Globus pallidus (tissue), 1 donor: ENCODE data around the gene BTBD9.

ENCODE experiments used
- DNase-seq: peaks from one replicate; pipeline ENCODE4 v3.0.0-alpha.2; 2015; ENCODE audit warnings: low spot score

The BTBD9 gene

DNA sequence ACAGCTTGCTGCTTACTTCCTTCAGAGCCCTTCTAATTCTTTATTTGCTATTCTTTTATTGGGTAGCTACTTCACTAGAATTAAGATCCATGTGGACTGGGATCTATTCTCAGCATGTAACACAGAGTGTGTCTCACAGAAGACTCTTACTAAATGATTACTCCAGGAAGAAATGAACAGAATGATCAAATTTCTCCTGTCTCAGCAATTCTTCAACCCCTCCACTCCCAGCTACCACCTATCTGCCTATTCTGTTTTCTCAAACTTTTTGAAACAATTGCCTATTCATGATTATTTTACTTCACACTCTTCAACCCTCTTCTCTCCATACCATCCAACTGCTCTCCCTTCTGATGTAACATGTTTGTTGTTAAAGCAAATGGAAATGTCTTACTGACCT is 132.6 kb downstream of the BTBD9 start:
- DNase-seq = no peak

DNA sequence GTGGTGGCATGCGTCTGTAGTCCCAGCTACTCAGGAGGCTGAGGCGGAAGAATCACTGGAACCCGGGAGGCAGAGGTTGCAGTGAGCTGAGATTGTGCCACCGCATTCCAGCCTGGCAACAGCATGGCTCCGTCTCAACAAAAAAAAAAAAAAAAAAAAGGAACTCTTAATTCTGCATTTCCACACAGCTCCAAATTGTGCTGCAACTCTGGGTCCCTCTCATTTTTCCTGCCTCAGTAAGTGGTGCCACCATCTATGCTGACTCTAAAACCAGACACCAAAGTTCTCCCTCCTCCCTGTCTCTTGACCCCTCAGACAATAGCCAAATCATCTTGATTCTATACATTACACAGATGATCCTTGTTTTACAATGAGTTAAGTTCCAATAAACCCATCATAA is 133.9 kb downstream of the BTBD9 start:
- DNase-seq = no peak

DNA sequence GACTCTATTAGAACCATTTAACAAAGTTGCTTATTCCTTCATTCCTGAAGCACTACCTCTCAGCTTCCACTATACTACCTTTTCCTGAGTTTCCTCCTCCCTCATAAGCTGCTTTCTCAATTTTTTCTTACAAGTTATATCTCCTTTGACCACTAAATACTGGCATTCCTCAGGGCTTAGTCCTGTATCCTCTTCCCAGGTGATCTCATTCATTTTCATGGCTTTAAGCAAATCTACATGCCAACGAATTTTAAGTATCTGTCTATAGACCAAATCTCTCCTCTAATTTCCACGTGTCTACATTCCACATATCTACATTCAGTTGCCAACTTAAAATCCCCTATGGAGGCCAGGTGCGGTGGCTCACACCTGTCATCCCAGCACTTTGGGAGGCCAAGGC is 134.7 kb downstream of the BTBD9 start:
- no peak for DNase-seq

DNA sequence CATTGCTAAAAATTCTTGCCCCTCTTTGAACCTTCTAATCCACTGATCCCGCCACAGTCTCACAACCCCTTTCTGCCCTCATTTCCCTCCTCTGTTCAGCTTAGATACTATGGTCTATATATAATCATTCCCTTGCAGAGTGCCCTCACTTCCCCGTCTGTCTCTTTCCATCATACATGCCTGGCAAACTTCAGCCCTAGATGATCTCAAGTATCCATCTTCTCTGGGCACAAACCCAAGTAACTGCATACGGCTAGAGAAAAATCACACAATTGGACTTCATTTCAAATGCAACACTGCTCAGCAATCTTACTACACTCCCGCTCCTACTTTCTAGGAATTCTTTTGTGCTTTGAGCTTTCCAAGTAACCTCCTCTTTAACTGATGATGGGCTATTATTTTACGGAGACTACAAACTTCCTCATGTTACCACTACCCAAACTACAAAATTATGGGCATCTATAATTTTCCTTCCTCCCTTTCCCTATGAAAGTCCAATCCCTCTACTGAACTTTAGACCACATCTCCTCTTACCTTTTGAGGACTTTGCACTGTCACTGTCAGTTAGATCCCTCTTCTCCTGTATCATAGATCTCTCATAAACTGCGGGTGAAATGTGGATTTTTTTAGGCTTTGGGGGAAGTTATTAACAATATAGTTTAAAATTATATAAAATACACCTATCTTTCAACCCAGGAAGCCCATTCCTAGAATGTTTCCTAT is 135.6 kb downstream of the BTBD9 start:
- DNase-seq = no peak

DNA sequence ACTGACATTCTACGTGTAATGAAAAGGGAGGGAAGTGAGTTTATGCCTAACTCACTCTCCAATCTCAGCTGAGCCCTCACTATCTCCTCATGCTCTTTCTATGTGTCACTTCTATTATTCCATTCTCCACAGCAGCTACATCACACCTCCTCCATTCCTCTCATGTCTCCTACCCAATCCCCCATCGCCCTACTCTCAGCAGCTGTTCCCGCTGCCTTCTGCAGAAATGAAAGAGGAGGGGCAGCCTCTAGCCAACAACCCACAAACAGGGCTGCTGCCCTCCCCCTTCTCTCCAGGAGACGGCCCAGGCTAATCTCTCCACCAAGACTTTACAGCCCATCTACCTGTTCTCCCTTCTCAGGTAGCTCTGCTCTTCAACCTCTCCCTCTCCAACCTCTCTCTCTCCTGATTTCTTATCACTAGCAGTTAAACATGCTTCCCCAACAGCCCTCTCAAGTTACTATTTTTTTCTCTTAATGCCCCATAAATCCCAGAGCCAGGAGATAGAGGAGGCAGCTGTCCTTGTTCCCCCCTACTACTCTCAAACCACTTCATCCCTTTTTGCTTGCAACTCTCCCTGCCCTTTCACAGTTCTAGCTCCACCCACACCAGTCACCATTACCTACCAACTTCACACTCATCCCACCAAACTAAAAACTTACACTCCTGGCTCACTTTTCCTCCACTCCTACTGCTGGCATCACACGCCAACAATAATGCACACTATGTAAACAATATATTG is 136.5 kb downstream of the BTBD9 start:
- no peak for DNase-seq

DNA sequence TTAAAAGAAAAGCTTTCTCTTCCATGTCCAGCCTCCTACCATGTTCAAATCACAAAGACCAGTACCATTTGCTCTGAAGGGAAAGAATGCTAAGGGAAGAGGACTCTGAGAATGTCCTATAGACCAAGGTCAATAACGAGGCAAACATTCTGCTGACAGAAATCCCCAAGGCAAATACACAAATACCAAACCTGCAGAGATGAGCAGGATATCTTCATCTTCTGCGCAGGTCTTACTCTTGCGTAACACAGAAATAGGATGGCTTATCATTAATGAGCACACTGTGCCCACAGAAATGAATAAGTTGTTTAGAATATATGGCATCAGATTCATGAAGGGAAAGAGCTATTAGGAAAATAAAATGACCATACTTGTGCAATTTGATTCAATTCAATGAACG is 137.3 kb downstream of the BTBD9 start:
- DNase-seq = no peak

DNA sequence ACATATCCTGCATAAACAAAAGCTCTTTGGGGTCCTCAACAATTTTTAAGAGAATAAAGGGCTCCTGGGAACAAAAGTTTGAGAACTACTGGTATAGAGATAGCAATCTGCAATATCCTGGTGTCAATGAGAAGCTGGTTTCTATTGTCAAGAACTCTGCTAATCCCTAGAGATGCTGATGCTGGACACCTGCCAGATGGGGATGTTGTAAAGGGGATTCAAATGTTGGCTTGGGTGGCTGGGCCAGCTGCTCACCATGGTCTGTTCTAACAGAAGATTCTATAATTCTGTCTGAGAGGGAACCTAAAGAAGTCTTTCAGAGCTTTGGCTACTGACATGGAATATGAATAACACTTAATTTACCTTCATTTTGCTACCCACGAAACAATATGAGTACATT is 137.8 kb downstream of the BTBD9 start:
- DNase-seq = no peak

DNA sequence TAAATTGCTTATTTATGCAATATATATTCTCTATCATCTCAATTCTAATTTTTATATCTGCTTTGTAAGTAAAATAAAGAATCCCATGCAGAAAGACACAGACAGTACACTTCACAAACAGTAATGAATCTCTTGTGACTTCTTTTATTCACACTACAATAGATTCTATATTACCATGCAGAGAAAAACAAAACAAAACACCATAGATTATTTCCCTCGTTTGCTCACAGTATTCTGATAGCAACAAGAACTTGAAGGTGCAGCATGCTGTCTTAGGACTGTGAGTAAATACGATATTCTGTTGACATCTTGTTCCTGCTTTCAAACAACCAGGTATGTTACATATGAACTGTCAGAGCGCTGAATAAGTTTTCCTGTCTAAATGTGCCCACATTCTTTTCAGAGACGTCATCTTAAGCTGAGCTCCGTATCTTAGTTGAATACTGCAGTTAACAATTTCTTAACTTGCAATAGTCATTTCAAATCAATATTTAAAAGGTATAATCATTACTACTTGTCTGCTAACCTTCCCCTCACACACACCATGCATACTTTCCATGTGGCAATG is 140.1 kb downstream of the BTBD9 start:
- no peak for DNase-seq

DNA sequence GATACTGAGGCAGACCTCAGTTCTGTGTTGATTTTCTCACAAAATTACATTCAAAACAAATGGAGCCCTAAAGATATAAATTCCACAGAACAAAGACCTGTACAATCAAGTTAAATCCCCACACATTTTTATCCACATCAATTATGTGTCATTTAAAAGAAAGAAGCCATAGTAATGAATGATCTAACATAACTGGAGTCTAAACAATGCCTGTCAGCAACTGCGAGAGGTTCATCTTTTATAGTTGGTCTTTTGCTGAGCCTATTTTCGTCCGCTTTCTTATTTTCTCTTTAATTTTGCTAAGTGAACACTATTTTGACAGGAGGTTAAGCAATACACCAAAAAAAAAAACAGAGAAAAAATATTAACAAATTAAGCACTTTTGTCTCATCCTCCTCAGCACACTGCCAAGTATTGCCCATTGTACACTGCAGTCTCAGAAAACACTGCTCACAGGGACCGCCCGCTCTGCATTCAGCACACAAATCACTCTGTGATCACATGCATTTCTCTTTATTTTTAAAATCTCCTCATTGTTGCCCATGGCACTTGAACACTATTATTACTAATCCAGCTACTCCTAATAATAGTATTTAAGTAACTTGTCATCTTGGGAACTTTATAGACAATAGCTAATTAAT is 140.8 kb downstream of the BTBD9 start:
- peak; percentile 79 for DNase-seq

DNA sequence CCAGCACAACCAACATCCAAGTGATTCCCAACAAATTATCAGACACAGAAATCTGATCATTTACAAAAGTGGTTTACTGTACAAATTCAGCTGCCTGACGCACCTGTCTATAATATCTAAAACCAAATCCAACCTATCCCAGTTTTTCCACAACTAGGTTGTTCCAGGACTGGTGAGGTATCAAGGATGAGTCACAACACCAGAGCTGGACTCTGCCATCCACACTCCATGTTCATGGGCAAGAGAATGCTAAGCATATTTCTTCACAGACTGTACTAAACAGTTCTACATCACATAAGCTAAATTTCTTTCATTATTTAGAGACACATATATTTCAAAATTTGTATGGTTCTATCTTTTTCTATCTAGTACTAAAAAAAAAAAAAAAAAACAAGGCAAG is 141.6 kb downstream of the BTBD9 start:
- no peak for DNase-seq

DNA sequence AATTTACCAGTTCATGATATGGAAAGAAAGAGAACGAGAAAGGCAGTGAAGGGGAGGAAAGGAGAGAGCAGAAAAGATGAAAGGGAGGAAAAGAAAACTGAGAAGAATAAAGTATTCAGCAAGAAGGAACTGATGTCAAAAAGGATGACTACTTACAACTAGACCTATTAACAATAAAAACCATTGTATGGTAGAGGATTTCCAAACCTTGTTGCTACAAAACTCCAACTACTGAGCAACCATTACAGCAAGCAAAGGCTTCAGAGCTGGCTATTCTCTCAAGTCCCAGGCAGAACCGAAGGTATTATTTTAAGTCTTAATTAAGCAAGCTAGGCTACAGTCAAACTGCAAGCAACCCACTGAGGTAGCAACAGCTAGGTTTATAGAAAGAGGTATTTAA is 142.2 kb downstream of the BTBD9 start:
- DNase-seq = no peak

DNA sequence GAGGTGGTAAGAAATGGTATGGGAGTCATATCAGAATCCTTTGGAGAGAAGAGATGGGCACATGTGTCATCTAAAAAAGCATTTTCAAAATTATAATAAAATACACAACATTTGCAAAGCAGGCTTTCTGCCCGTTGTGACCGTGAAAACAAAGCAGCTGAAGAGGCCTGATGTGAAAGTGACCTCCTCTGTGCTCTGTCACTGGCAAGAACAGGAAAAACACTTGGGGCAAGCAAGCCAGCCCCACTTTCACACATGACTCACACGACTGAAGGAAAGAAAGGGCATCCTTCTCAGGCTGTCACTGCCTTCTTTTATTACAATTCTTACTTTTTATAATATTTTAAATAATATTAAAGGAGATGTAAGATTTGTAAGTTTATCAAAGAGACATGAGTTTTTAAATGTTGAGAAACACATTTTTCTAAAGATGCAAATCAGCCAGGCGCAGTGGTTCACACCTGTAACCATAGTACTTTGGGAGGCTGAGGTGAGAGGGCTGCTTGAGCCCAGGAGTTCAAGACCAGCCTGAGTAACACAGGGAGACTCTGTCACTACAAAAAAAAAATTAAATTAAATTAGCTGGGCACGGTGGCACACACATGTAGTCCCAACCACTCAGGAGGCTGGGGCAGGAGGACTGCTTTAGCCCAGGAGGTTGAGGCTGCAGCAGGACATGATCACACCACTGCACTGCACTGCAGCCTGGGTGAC is 143.7 kb downstream of the BTBD9 start:
- DNase-seq = peak; percentile 69

DNA sequence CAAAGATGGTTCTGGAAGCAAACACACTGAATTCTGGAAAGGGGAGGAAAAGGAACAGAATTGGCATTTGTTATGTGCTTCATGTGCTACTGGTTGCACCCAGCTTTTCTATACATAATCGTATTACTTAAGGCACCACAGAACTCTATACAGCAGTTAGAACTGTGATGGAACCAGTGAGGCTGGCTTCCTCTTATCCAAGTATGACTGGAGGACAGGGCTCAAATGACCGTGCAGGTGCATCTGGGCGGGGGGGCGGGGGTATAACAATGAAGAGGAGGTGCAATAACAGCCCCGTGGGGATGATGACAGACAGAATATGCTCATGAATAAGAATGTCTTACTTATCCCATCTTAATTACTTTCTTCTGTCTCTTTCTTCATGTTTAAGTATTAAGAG is 144.2 kb downstream of the BTBD9 start:
- DNase-seq = no peak

DNA sequence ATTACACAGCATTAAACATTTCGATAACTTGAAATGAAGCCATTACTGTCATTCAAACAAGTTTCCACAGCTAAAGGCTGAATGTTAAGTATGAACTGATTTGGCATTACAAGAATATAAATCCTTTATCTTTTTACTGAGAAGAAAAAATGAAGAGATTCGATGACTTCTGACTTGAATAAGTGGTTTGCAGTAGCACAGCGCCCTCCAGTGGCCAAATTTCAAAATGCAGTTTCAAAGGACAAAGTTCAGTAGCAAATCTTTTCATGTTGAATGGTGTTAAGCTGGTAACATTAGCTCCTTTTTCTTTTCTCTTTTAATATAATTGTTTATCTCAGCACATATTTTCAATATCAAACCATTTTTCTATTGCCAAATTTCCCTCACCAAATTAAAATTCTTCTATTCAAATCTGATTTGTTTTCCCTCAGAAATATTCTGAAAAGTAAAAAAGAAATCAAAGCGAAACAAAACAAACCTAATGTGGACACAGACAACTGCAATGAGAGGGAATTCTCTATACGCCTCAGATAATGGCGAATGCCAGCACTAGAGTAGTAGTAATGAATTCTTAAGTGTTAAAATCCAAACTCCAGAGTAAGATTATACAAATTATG is 145.7 kb downstream of the BTBD9 start:
- DNase-seq = peak; percentile 90

DNA sequence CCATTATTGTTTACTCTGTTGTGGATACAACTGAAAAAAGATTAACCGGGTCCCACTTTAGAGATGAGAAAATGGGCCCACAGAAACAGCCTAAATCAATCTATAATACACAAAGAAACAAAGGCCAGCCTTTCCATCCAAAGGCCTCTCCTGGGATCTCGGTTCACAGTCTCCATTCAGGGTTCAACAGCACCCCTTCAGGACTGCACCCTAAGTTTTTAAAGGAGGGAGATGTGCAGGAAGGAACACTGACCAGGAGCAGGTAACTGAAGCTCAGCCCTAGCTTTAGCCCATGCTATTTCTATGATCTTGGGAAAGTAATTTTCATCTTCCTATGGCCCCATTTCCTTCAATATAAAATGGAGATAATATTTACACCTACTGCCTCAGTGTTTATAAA is 147.7 kb downstream of the BTBD9 start:
- DNase-seq = no peak

DNA sequence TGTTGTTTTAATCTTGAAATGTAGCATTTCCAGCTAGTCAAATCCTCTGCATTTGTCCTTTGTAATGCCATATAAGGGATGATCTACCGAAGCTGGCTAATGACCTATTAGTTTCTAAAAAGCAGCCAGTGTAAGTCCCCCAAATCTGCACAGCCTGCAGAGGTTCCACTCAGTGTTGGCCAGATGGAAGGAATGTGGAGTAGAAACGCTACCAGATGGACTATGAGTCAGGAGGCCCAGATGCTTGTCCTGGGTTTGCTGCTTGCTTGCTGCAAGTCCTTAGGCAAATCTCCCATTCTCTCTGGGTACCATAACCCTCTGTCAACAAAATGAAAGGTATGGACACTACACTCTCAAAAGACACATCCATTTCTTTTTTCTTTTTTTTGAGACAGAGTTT is 149.8 kb downstream of the BTBD9 start:
- no peak for DNase-seq

DNA sequence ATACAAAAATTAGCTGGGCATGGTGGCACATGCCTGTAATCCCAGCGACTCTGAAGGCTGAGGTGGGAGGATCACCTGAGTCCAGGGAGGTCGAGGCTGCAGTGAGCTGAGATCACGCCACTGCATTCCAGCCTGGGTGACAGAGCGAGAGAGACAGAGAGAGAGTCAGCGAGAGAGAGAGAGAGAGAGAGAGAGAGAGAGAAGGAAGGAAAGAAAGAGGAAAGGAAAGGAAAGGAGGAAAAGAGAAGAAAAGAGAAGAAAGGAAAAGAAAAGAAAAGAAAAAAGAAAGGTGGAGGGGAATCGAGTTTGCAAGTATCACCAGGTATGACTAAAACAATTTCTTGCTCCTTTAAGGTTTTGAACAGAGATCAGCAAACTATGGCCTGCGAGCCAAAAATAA is 152.3 kb downstream of the BTBD9 start:
- no peak for DNase-seq

DNA sequence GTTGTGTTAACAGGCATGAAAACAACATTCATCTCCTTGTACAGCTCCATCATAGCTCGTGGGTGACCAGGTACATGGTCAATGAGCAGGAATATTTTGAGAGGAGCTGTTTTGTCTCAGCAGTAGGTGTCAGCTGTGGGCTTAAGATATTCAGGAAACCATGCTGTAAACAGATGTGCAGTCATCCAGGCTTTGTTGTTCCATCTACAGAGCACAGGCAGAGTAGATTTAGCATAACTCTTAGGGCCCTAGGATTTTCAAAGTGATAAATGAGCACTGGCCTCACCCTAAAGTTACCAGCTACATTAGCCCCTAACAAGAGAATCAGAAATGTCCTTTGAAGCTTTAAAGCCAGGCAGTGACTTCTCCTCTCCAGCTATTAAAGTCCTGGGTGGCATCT is 154.2 kb downstream of the BTBD9 start:
- DNase-seq = no peak

DNA sequence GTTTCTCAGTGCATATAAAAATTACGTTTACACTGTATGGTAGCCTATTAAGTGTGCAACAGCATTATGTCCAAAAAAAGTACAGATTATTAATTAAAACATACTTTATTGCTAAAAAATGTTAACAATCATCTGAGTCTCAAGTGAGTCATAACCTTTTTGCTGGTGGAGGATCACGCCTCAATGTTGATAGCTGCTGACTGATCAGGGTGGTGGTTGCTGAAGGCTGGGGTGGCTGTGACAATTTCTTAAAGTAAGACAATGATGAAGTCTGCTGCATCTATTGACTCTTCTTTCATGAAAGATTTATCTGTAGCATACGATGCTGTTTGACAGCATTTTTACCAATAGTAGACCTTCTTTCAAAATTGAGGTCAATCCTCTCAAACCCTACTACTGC is 155.1 kb downstream of the BTBD9 start:
- DNase-seq = no peak

DNA sequence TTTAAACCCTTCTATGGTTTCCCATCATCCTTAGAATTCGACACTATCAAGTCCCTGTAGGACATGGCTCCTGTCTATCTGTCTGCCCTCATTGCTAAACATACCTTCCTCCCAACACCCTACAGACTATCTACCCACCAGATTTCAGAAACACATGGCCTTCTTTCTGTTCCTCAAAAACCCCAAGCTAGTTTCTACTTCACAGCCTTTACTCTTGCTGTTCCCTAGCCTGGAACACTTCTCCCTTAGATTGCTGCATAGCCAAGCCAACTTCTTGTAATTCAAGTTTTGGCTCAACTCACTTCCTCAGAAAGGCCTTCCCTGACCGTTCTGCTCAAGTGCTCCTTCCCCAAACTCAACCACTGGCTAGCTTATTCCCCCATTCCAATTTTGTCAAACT is 156.2 kb downstream of the BTBD9 start:
- DNase-seq = no peak

DNA sequence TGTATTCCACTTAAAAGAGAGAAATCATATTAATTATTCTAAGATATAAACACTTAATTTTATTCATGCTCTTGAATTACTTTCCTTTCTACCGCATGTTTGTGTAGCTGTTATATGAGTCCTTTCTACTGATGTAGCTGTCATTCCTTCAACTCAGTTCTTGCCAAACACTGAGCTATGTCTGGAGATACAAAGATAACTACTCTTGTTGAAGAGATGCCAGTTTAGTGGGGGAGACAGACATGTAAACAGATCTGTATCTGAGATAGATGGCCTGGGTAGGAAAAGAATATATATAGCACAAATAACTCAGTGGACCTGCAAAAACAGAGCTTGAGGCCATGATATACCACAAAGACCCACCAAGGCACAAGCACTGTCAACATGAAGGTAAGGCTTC is 157.3 kb downstream of the BTBD9 start:
- no peak for DNase-seq

DNA sequence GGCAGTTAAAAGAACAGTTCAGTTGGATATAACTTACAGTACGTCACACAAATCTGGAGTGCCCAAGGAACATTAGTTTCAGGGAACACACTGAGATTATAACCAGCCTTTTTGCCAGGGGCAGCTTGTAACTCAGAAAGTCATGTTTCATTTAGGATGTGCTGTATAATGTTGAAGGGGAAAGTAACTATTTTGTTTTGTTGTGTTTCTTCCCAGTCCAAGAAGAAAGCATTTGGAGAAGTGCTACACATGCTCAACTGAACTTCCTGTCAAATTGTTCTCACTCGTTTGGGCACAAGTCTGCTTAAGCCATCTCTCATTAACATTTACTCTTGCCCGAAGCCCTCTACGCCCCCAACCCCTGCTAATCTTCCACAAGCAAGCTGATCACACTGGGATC is 157.9 kb downstream of the BTBD9 start:
- DNase-seq = no peak
